Neural cell (in vitro differentiated cells): Measurements from ENCODE around the gene SCAI. TPM values are rescaled to one million over a fixed set of nuclear protein-coding genes. Genes with fewer than 3 reads are reported as not detected.

Experiments
- H2AFZ ChIP-seq: fragments of 200-600, 300-800 bp; sonication (generic), shearing (Covaris generic); 2 replicates; pipeline ENCODE4 v1.6.0; 2014; ENCODE audit warnings: low read depth, mild to moderate bottlenecking, antibody characterized with exemption, low read length, moderate library complexity
- H3F3A ChIP-seq: fragments of 200-600 bp; shearing (Covaris generic); 2 replicates; pipeline ENCODE4 v1.6.1; 2016; ENCODE audit warnings: mild to moderate bottlenecking, moderate library complexity, mixed read lengths, antibody characterized with exemption, low read length; ENCODE audit not compliant: insufficient read depth, poor library complexity, severe bottlenecking
- H3K27ac ChIP-seq: fragments of 200-600, 300-800 bp; sonication (generic), shearing (Covaris generic); 2 replicates; pipeline ENCODE4 v1.5.1; 2014; ENCODE audit warnings: mild to moderate bottlenecking, low read length, moderate library complexity
- H3K27me3 ChIP-seq: fragments of 300-800, 200-600 bp; sonication (generic), shearing (Covaris generic); 2 replicates; pipeline ENCODE4 v1.6.0; 2014; ENCODE audit warnings: mild to moderate bottlenecking, low read depth, low read length, moderate library complexity; ENCODE audit not compliant: insufficient read depth
- H3K36me3 ChIP-seq: fragments of 300-800, 200-600 bp; sonication (generic), shearing (Covaris generic); 2 replicates; pipeline ENCODE4 v1.5.1; 2014; ENCODE audit warnings: mild to moderate bottlenecking, antibody characterized with exemption, low read length, moderate library complexity; ENCODE audit not compliant: insufficient read depth
- H3K4me2 ChIP-seq: fragments of 300-800, 200-600 bp; sonication (generic), shearing (Covaris generic); 2 replicates; pipeline ENCODE4 v1.6.0; 2014; ENCODE audit warnings: mild to moderate bottlenecking, low read length
- H3K4me3 ChIP-seq: fragments of 300-800, 200-600 bp; sonication (generic), shearing (Covaris generic); 2 replicates; pipeline ENCODE4 v1.5.1; 2014; ENCODE audit warnings: mild to moderate bottlenecking, low read length, moderate library complexity
- H3K79me2 ChIP-seq: fragments of 200-600 bp; shearing (Covaris generic); replicated peaks from 2 replicates; pipeline ENCODE4 v1.6.0; 2014; ENCODE audit warnings: mild to moderate bottlenecking, low read length, moderate library complexity; ENCODE audit not compliant: insufficient read depth
- H3K9ac ChIP-seq: fragments of 300-800, 200-600 bp; sonication (generic), shearing (Covaris generic); 2 replicates; pipeline ENCODE4 v1.6.1; 2016; ENCODE audit warnings: mild to moderate bottlenecking, low read length, mixed read lengths
- H3K9me2 ChIP-seq: fragments of 200-600 bp; shearing (Covaris generic); 2 replicates; pipeline ENCODE4 v1.6.1; 2016; ENCODE audit warnings: mild to moderate bottlenecking, low read length, mixed read lengths; ENCODE audit not compliant: insufficient read depth
- H3K9me3 ChIP-seq: fragments of 200-600, 300-800 bp; sonication (generic), shearing (Covaris generic); 2 replicates; pipeline ENCODE4 v1.6.1; 2016; ENCODE audit warnings: mild to moderate bottlenecking, mixed run types, low read length, moderate library complexity, mixed read lengths
- H4K20me1 ChIP-seq: fragments of 200-600 bp; shearing (Covaris generic); 2 replicates; pipeline ENCODE4 v1.6.1; 2016; ENCODE audit warnings: mild to moderate bottlenecking, mixed run types; ENCODE audit not compliant: insufficient read depth
- CTCF ChIP-seq: fragments of 450-650 bp; IDR thresholded peaks from 2 replicates; pipeline ENCODE4 v1.5.1; 2014; ENCODE audit warnings: antibody characterized with exemption, mild to moderate bottlenecking, moderate library complexity; ENCODE audit not compliant: poor library complexity, severe bottlenecking
- EP300 ChIP-seq: fragments of 450-650 bp; conservative IDR thresholded peaks from 2 replicates; pipeline ENCODE4 v1.6.1; 2014; ENCODE audit warnings: antibody characterized with exemption, mild to moderate bottlenecking, moderate library complexity; ENCODE audit not compliant: poor library complexity, severe bottlenecking
- EZH2 ChIP-seq: fragments of 200-600, 300-800 bp; shearing (Covaris generic), sonication (generic); IDR thresholded peaks from 2 replicates; pipeline ENCODE4 v1.6.1; 2014; ENCODE audit warnings: antibody characterized with exemption, low read length, borderline replicate concordance, mild to moderate bottlenecking; ENCODE audit not compliant: insufficient read depth, poor library complexity, severe bottlenecking
- MXI1 ChIP-seq: fragments of 450-650 bp; conservative IDR thresholded peaks from 2 replicates; pipeline ENCODE4 v1.6.1; 2014; ENCODE audit warnings: antibody characterized with exemption, mild to moderate bottlenecking; ENCODE audit not compliant: poor library complexity, severe bottlenecking
- POLR2AphosphoS5 ChIP-seq: IDR thresholded peaks from 2 replicates; pipeline ENCODE4 v1.6.1; 2012
- RAD21 ChIP-seq: fragments of 450-650 bp; conservative IDR thresholded peaks from 2 replicates; pipeline ENCODE4 v1.6.1; 2014; ENCODE audit warnings: antibody characterized with exemption, mild to moderate bottlenecking, moderate library complexity
- REST ChIP-seq: IDR thresholded peaks from 2 replicates; pipeline ENCODE4 v1.6.1; 2012; ENCODE audit warnings: borderline replicate concordance
- SMC3 ChIP-seq: fragments of 450-650 bp; conservative IDR thresholded peaks from 2 replicates; pipeline ENCODE4 v1.6.1; 2014; ENCODE audit warnings: antibody characterized with exemption, mild to moderate bottlenecking, moderate library complexity; ENCODE audit not compliant: poor library complexity
- TAF1 ChIP-seq: IDR thresholded peaks from 2 replicates; pipeline ENCODE4 v1.6.1; 2012; ENCODE audit warnings: low read depth
- polyA plus RNA-seq: library from polyadenylated mRNA; depleted of rRNA; stranded (reverse); fragments of >200 nt; gene quantifications from 2 replicates; pipeline ENCODE4 v1.2.3, GENCODE V29; 2014

The SCAI gene
- polyA plus RNA-seq, 1 donor from 2014 or later = 43.2 TPM

GRCh38 chr9:124983698-124984097, 159.6 kb downstream of the SCAI start:
- Histone ChIP-seq H3K9ac (no peak overlapping the region), H3K36me3 (peaks cover 12% of the 10 kb centered on the region), H3K4me3 (no peak overlapping the region), H3F3A (no peaks in the 10 kb centered on the region), H2AFZ (no peak overlapping the region), H3K4me2 (no peak overlapping the region), H3K79me2 (no peaks in the 10 kb centered on the region), H3K9me3 (no peaks in the 10 kb centered on the region), H3K9me2 (no peaks in the 10 kb centered on the region), H4K20me1 (no peaks in the 10 kb centered on the region), H3K27me3 (no peaks in the 10 kb centered on the region), H3K27ac (no peak overlapping the region)
- TF ChIP-seq MXI1 (no peak), SMC3 (no peak), CTCF (no peak), RAD21 (no peak), TAF1 (no peak), POLR2AphosphoS5 (no peak), EZH2 (no peak), EP300 (no peak), REST (no peak)

GRCh38 chr9:124980431-124980830, 162.9 kb downstream of the SCAI start:
- peaks cover 12% of the 10 kb centered on the region for H3K36me3 ChIP-seq
- no peaks in the 10 kb centered on the region for H3K79me2 ChIP-seq
- H3K4me2 ChIP-seq = no peak overlapping the region
- no peak overlapping the region for H2AFZ ChIP-seq
- H3K27ac ChIP-seq = no peak overlapping the region
- no peaks in the 10 kb centered on the region for H4K20me1 ChIP-seq
- no peaks in the 10 kb centered on the region for H3F3A ChIP-seq
- H3K4me3 ChIP-seq = no peak overlapping the region
- no peaks in the 10 kb centered on the region for H3K27me3 ChIP-seq
- H3K9me3 ChIP-seq = no peaks in the 10 kb centered on the region
- no peak overlapping the region for H3K9ac ChIP-seq
- no peak for TF ChIP-seq TAF1
- TF ChIP-seq RAD21 = no peak
- no peak for TF ChIP-seq EZH2
- no peaks in the 10 kb centered on the region for H3K9me2 ChIP-seq

GRCh38 chr9:124975131-124975530, 168.2 kb downstream of the SCAI start:
- Histone ChIP-seq H3F3A (no peaks in the 10 kb centered on the region), H3K9me3 (no peaks in the 10 kb centered on the region), H3K9ac (no peak overlapping the region), H2AFZ (no peak overlapping the region), H3K27ac (no peak overlapping the region), H3K4me2 (no peak overlapping the region), H3K27me3 (no peaks in the 10 kb centered on the region), H4K20me1 (no peaks in the 10 kb centered on the region), H3K36me3 (no peaks in the 10 kb centered on the region), H3K4me3 (no peak overlapping the region), H3K9me2 (no peaks in the 10 kb centered on the region), H3K79me2 (no peaks in the 10 kb centered on the region)
- no peak for TF ChIP-seq MXI1
